Thyroid gland (tissue), 4 donors: ENCODE data around the gene SLC2A9.

Experiments used
- POLR2A ChIP-seq, 2 donors: fragments of 450-650 bp; IDR thresholded peaks; one replicate each; pipeline ENCODE4 v1.6.1; 2017; ENCODE audit warnings: antibody characterized with exemption in 2 of 2, mild to moderate bottlenecking in 2 of 2, moderate library complexity in 1 of 2
- TF ChIP-seq, protein P1 (sequence below), 6 experiments: fragments of 200-600 bp in 3 of 6; fragments of 450-650 bp in 3 of 6; sonication (generic) in 3 of 6; IDR thresholded peaks; one replicate each; pipeline ENCODE4 v1.5.1; 2016 to 2019; ENCODE audit warnings: antibody characterized with exemption in 6 of 6, mild to moderate bottlenecking in 2 of 6, inconsistent platforms in 1 of 6, moderate library complexity in 1 of 6

DNA sequence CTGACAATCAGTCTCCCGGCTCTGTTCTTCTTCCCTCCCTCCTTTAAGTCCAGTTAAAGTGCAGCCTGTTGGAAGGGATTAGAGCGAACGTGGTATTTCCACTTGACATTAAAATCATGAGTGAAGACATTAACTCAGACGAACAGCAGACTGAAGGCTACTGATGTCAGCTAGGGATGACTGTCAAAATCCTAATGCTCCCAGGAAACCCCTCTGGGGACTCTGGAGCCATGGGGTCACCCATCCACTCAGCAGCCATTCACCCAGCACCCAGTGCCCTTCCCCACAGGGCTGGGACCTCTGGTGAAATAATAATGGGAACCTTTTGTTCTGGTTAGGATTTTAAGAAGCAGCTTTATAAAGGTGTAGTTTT, 126.0 kb downstream of the SLC2A9 start:
- TF ChIP-seq, protein P1, sequence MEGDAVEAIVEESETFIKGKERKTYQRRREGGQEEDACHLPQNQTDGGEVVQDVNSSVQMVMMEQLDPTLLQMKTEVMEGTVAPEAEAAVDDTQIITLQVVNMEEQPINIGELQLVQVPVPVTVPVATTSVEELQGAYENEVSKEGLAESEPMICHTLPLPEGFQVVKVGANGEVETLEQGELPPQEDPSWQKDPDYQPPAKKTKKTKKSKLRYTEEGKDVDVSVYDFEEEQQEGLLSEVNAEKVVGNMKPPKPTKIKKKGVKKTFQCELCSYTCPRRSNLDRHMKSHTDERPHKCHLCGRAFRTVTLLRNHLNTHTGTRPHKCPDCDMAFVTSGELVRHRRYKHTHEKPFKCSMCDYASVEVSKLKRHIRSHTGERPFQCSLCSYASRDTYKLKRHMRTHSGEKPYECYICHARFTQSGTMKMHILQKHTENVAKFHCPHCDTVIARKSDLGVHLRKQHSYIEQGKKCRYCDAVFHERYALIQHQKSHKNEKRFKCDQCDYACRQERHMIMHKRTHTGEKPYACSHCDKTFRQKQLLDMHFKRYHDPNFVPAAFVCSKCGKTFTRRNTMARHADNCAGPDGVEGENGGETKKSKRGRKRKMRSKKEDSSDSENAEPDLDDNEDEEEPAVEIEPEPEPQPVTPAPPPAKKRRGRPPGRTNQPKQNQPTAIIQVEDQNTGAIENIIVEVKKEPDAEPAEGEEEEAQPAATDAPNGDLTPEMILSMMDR (IDR thresholded peaks at IDR 0.05): no peak
- no peak for TF ChIP-seq POLR2A (IDR thresholded peaks at IDR 0.05)
